ENCODE results near the gene ERG28. TPM values are rescaled to one million over a fixed set of nuclear protein-coding genes. Genes with fewer than 3 reads are reported as not detected.

Gene ERG28
- total RNA-seq, 1 donor = 7.2 TPM

DNA sequence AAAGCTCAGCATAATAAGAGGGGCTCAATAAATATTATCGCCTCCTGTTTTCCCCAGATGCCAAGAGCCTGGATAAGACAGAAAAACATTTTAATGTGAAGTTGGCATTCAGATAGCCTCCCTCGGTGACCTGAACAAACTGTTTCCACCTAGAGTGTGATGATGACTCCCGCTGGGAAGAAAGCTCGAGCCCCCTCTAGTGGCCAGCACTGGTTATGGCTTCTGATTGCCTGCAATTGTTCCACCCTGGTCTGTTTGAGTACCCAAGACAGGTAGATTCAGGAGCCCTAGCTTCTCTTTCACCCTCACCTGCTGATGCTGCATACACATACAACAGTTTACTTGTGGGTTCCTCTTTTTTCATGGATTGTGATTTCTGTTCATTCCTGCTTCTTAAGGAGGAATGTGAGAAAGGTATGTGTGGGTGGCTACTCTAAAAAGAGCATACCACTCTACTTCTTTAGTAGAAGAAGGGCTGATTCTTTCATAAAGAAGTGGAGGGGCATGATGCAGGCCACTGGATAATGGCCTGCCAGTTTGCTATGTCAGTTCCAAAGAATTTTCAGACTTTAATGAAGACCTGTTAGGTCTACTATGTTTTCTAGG is 6.4 kb downstream of the ERG28 start:
- H3K27ac ChIP-seq (ENCODE audit: low read depth, low read length) = no peak overlapping the region
- H3K4me3 ChIP-seq (ENCODE audit: insufficient read depth, low read length) = no peak overlapping the region
- H3K4me2 ChIP-seq (ENCODE audit: insufficient read depth, low read length) = no peak overlapping the region
- H3K4me1 ChIP-seq (ENCODE audit: insufficient read depth, low read length) = peaks cover under 1% of the 10 kb centered on the region
- H4K20me1 ChIP-seq (ENCODE audit: insufficient read depth, low read length) = peaks cover 3% of the 10 kb centered on the region
- peaks cover 31% of the 10 kb centered on the region for H3K36me3 ChIP-seq (ENCODE audit: insufficient read depth, low read length)
- TF ChIP-seq, protein P1, sequence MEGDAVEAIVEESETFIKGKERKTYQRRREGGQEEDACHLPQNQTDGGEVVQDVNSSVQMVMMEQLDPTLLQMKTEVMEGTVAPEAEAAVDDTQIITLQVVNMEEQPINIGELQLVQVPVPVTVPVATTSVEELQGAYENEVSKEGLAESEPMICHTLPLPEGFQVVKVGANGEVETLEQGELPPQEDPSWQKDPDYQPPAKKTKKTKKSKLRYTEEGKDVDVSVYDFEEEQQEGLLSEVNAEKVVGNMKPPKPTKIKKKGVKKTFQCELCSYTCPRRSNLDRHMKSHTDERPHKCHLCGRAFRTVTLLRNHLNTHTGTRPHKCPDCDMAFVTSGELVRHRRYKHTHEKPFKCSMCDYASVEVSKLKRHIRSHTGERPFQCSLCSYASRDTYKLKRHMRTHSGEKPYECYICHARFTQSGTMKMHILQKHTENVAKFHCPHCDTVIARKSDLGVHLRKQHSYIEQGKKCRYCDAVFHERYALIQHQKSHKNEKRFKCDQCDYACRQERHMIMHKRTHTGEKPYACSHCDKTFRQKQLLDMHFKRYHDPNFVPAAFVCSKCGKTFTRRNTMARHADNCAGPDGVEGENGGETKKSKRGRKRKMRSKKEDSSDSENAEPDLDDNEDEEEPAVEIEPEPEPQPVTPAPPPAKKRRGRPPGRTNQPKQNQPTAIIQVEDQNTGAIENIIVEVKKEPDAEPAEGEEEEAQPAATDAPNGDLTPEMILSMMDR (IDR thresholded peaks at IDR 0.05; ENCODE audit: extremely low read depth, low read depth, low read length) = peak; percentile 97
- no peak overlapping the region for H2AFZ ChIP-seq (ENCODE audit: low read length)
- H3K9me3 ChIP-seq (ENCODE audit: low read depth, low read length) = no peaks in the 10 kb centered on the region
- no peaks in the 10 kb centered on the region for H3K27me3 ChIP-seq (ENCODE audit: insufficient read depth, low read length)
- DNase-seq (ENCODE audit: insufficient read length, low spot score, missing footprints) = peak; percentile 27
- no peaks in the 10 kb centered on the region for H3K79me2 ChIP-seq (ENCODE audit: insufficient read depth, low read length)

DNA sequence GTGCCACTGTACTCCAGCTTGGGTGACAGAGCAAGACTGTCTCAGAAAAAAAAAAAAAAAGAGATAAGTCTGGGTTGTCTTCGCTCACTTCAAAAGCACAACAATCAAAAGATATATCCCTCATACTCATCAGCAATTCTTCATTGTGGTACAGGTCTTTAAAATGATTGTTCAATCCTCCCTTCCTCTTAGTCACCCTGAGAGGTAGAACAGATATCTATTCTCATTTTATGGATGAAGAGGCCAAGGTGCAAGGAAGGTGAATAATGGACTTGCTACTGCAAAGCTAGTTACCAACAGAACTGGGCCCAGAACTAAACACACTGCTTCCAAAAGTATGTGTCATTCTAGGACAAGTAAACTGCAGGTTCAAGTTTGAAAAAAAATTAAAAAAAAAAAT is 7.1 kb downstream of the ERG28 start:
- H3K4me1 ChIP-seq (ENCODE audit: insufficient read depth, low read length) = peaks cover 8% of the 10 kb centered on the region
- DNase-seq (ENCODE audit: insufficient read length, low spot score, missing footprints) = no peak
- H3K27me3 ChIP-seq (ENCODE audit: insufficient read depth, low read length) = no peaks in the 10 kb centered on the region
- no peak overlapping the region for H2AFZ ChIP-seq (ENCODE audit: low read length)
- no peak overlapping the region for H3K4me3 ChIP-seq (ENCODE audit: insufficient read depth, low read length)
- H3K9me3 ChIP-seq (ENCODE audit: low read depth, low read length) = no peaks in the 10 kb centered on the region
- no peak overlapping the region for H3K4me2 ChIP-seq (ENCODE audit: insufficient read depth, low read length)
- H3K79me2 ChIP-seq (ENCODE audit: insufficient read depth, low read length) = no peaks in the 10 kb centered on the region
- H3K27ac ChIP-seq (ENCODE audit: low read depth, low read length) = no peak overlapping the region
- H3K36me3 ChIP-seq (ENCODE audit: insufficient read depth, low read length) = peaks cover 31% of the 10 kb centered on the region
- TF ChIP-seq, protein P1 (IDR thresholded peaks at IDR 0.05; ENCODE audit: extremely low read depth, low read depth, low read length) = no peak
- peaks cover 3% of the 10 kb centered on the region for H4K20me1 ChIP-seq (ENCODE audit: insufficient read depth, low read length)

DNA sequence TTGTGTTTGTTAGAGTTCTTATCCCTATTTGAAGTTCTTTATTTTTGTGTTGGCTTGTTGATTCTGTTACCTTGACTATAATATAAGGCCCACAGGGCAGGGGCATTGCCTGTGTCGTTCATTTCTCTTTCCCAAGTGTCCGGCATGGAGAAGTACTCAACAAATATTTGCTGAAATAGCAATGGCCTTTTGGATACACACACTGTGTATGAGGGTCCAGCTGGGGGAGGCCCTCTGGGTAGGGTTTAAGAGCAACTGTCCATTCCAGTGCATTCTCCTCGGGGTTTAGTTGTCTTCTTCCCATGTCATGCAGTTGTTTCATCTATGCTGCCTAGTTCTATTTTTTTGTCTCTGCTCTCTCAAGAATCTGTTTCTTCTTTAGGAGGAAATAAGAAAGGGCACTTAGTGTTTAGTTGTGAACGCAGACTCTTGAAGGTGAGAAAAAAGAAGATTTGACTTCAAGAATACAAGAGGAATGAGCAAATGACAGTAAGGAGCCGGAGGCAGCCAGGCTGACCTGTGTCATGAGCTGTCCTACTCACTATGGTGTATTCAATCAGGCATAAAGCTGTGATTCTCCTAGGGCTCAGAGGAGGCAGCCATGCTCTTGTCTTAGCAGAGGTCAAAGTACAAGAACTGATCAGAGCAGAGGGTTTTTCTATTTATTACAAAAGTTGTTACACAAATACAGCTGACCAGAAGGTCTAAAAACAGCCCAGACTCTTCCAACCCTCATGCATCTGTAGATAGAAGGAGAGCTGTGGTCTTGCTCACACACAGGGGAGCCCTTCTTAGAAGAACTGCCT is 10.2 kb downstream of the ERG28 start:
- Histone ChIP-seq H3K9me3 (ENCODE audit: low read depth, low read length) (no peaks in the 10 kb centered on the region), H3K4me1 (ENCODE audit: insufficient read depth, low read length) (peaks cover 35% of the 10 kb centered on the region)
- DNase-seq (ENCODE audit: insufficient read length, low spot score, missing footprints) = no peak

GRCh38 chr14:75649773-75650172 is 10.9 kb downstream of the ERG28 start:
- H3K27ac ChIP-seq (ENCODE audit: low read depth, low read length) = peak overlapping the region; percentile 85
- no peaks in the 10 kb centered on the region for H3K79me2 ChIP-seq (ENCODE audit: insufficient read depth, low read length)
- TF ChIP-seq, protein P1 (IDR thresholded peaks at IDR 0.05; ENCODE audit: extremely low read depth, low read depth, low read length) = no peak
- peaks cover 3% of the 10 kb centered on the region for H4K20me1 ChIP-seq (ENCODE audit: insufficient read depth, low read length)
- no peaks in the 10 kb centered on the region for H3K27me3 ChIP-seq (ENCODE audit: insufficient read depth, low read length)
- H3K36me3 ChIP-seq (ENCODE audit: insufficient read depth, low read length) = peaks cover 20% of the 10 kb centered on the region
- H3K9me3 ChIP-seq (ENCODE audit: low read depth, low read length) = no peaks in the 10 kb centered on the region
- no peak for DNase-seq (ENCODE audit: insufficient read length, low spot score, missing footprints)
- peaks cover 35% of the 10 kb centered on the region for H3K4me1 ChIP-seq (ENCODE audit: insufficient read depth, low read length)
- H3K4me3 ChIP-seq (ENCODE audit: insufficient read depth, low read length) = no peak overlapping the region
- H3K4me2 ChIP-seq (ENCODE audit: insufficient read depth, low read length) = no peak overlapping the region
- H2AFZ ChIP-seq (ENCODE audit: low read length) = no peak overlapping the region

More for the DNA sequence above, 10.2 kb downstream of the ERG28 start:
- no peak overlapping the region for H3K27ac ChIP-seq (ENCODE audit: low read depth, low read length)
- no peak overlapping the region for H2AFZ ChIP-seq (ENCODE audit: low read length)
- H3K27me3 ChIP-seq (ENCODE audit: insufficient read depth, low read length) = no peaks in the 10 kb centered on the region
- H3K4me3 ChIP-seq (ENCODE audit: insufficient read depth, low read length) = no peak overlapping the region
- no peaks in the 10 kb centered on the region for H3K79me2 ChIP-seq (ENCODE audit: insufficient read depth, low read length)
- H4K20me1 ChIP-seq (ENCODE audit: insufficient read depth, low read length) = peaks cover 3% of the 10 kb centered on the region
- H3K36me3 ChIP-seq (ENCODE audit: insufficient read depth, low read length) = peaks cover 20% of the 10 kb centered on the region
- TF ChIP-seq, protein P1 (IDR thresholded peaks at IDR 0.05; ENCODE audit: extremely low read depth, low read depth, low read length) = no peak
- no peak overlapping the region for H3K4me2 ChIP-seq (ENCODE audit: insufficient read depth, low read length)
